ENCODE data around the gene NID1. TPM values are rescaled to one million over a fixed set of nuclear protein-coding genes. Genes with fewer than 3 reads are reported as not detected.
"Not testable (repeated sequence)": the region's sequence is repeated elsewhere in the genome, so short reads cannot be mapped to it uniquely, and the experiment has no call there.

The NID1 gene
- total RNA-seq, 1 donor from 2014 or later, result 51.2 TPM

GRCh38 chr1:236013330-236013729 is 51.6 kb downstream of the NID1 start:
- no peak for ATAC-seq (ENCODE audit: poor library complexity)
- intact Hi-C loops (cut with DNase I), result no loop called here

DNA sequence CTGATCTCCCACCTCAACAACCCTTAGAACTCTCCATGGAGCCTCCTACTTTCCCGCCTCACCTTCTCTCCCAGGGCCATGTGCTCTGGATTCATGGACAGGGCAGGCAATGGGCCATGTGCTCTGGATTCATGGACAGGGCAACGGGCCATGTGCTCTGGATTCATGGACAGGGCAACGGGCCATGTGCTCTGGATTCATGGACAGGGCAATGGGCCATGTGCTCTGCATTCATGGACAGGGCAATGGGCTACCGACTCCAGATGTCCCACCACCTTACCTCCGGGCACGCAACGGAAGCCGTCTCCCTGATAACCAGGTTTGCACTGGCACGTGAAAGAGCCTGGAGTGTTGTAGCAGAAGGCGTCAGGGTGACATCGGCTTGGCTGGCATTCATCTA is 53.2 kb downstream of the NID1 start:
- ATAC-seq (ENCODE audit: poor library complexity), result no peak
- DNase-seq, result no peak
- intact Hi-C loops (cut with DNase I), result no loop called here

More at GRCh38 chr1:236013330-236013729, 51.6 kb downstream of the NID1 start:
- no peak for DNase-seq

GRCh38 chr1:236010443-236010842 is 54.4 kb downstream of the NID1 start:
- intact Hi-C loops (cut with DNase I), result no loop called here
- ATAC-seq (ENCODE audit: poor library complexity), result no peak
- no peak for DNase-seq

DNA sequence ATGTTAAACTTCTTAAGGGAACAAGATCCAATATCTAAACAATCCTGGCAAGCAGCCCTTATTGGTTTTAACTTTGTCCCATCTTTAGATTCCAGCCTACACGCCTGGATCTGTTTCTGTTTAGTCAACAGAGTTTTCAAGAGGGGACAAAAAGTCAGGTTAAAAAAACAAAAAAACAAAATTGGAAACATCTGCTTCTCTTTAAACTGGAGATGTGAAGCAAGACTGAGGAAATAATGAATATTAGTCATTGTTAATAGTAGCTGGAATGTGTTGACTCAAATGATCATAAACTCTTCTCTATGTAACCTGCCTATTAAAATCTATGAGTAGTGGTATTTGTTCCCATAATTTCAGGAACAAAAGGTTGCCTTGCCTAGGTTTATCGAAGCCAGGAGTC is 55.0 kb downstream of the NID1 start:
- intact Hi-C loops (cut with DNase I), result no loop called here
- peak; percentile 24 for ATAC-seq (ENCODE audit: poor library complexity)
- no peak for DNase-seq

DNA sequence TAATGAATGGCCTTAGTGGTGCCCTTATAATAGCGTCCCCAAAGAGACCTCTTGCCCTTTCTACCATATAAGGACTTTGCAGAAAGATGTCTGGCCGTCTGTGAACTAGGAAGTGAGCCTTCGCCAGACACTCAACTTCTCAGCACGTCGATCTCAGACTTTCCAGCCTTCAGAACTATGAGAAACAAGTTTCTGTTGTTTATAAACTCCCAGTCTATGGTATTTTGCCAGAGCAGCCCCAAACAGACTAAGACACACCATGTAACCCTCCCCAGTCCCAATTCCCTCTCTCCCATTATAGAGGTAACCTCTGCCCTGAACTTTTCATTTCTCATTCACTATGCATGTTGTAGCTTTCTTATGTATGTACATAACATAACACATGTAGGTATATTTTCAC is 55.7 kb downstream of the NID1 start:
- intact Hi-C loops (cut with DNase I), result no loop called here
- ATAC-seq (ENCODE audit: poor library complexity) (peak; percentile 15), DNase-seq (no peak)

- no peak for ATAC-seq (ENCODE audit: poor library complexity)
- intact Hi-C loops (cut with DNase I), result no loop called here
- DNase-seq, result no peak
Observed at GRCh38 chr1:236007781-236008180, 57.1 kb downstream of the NID1 start.

DNA sequence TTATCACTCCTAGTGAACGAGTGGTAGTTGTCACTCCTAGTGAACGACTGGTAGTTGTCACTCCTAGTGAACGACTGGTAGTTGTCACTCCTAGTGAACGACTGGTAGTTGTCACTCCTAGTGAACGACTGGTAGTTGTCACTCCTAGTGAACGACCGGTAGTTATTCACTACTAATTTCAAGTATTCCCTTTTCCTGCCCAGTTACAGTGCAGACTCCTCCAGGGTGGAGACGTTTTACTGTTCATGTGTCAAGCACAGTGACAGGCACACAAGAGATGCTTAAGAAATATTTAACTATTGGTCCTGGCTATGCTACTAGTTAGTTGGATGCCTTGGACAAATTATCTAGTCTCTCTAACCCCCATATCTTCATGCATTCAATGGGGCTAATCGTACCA is 61.8 kb downstream of the NID1 start:
- intact Hi-C loops (cut with DNase I); ATAC-seq (ENCODE audit: poor library complexity); DNase-seq: not testable (repeated sequence)

DNA sequence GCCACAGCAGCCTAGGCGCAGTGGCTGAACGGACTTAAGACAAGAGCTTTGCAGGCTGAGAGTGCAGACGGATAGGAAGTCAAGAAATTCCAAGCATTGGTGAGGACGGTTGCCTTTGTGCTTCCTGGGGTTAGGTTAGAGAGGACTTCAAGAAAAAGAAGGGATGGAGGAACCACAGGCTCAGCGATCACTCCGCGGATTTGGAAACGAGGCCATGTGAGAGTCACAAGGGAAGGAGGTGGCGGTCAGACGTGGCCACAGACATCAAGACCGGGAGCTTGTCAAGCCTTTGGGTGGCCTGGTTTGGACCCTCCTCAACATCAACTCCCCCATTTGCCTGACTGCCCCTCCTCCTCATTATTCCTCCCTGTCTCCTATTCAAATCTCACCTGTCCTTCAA is 62.3 kb downstream of the NID1 start:
- DNase-seq (no peak), ATAC-seq (ENCODE audit: poor library complexity) (no peak)
- intact Hi-C loops (cut with DNase I), result no loop called here

- intact Hi-C loops (cut with DNase I), result no loop called here
- peak; percentile 3 for ATAC-seq (ENCODE audit: poor library complexity)
- DNase-seq, result no peak
Observed at GRCh38 chr1:236002025-236002390, 62.9 kb downstream of the NID1 start.

GRCh38 chr1:236000781-236001180 is 64.1 kb downstream of the NID1 start:
- ATAC-seq (ENCODE audit: poor library complexity) (no peak), DNase-seq (no peak)
- intact Hi-C loops (cut with DNase I), result no loop called here

- intact Hi-C loops (cut with DNase I), result no loop called here
- peak; percentile 23 for ATAC-seq (ENCODE audit: poor library complexity)
- DNase-seq, result no peak
Observed at GRCh38 chr1:235999259-235999925, 65.5 kb downstream of the NID1 start.

DNA sequence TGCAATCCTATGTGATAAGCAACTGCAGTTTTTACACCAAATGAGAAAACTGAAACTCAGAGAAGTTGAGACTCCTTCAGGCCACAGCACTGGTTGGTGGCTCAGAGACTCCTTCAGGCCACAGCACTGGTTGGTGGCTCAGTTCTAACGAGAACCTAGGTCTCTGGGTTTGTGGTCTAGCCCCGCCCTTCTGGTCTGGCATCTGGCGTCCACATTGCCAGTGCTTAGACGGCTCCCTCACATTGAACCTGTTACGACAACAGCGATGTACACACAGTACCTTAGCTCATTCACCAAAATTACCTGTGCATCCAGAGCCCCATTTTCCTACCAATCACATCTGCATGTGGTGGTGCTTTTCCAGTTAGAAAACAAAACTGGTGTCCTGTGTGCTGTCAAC is 66.1 kb downstream of the NID1 start:
- ATAC-seq (ENCODE audit: poor library complexity) (no peak), DNase-seq (no peak)
- intact Hi-C loops (cut with DNase I), result no loop called here

DNA sequence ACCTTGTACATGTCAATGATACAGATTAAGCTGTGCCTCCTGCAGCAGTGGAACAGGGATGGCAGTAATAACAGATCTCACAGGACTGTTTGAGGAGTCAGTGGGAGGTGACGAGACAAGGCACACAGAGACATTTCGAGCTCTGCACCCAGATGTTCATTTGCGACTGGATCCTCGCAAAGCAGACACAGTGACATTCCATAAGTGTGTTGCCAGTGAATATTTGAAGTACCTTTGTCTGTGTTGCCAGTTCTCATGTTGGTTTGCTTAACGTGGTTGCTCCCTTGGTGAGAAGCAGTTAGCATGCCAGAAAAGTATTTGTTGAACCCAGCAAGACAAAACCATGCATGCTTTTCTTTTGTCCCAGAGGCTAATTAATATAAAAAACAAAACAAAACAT is 67.0 kb downstream of the NID1 start:
- intact Hi-C loops (cut with DNase I), result no loop called here
- no peak for ATAC-seq (ENCODE audit: poor library complexity)
- no peak for DNase-seq

DNA sequence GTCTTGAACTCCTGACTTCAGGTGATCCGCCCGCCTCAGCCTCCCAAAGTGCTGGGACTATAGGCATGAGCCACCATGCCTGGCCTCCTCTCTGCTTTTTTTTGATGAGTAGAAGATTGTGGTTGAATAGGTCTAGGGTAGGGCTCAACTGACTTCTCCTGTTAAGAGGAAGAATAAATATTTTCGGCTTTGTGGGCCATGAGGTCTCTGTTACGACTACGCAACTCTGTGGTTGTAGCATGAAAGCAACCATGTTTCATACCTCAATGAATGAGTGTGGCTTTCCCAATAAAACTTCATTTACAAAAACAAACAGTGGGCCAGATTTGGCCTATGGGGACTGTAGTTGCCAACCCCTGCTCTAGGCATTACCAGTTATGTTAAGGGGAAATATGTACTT is 67.8 kb downstream of the NID1 start:
- intact Hi-C loops (cut with DNase I), result no loop called here
- no peak for ATAC-seq (ENCODE audit: poor library complexity)
- DNase-seq, result no peak

GRCh38 chr1:235996048-235996785 is 68.7 kb downstream of the NID1 start:
- intact Hi-C loops (cut with DNase I), result no loop called here
- DNase-seq (no peak), ATAC-seq (ENCODE audit: poor library complexity) (no peak)

GRCh38 chr1:235995511-235995910 is 69.4 kb downstream of the NID1 start:
- intact Hi-C loops (cut with DNase I), result no loop called here
- no peak for ATAC-seq (ENCODE audit: poor library complexity)
- DNase-seq, result no peak

DNA sequence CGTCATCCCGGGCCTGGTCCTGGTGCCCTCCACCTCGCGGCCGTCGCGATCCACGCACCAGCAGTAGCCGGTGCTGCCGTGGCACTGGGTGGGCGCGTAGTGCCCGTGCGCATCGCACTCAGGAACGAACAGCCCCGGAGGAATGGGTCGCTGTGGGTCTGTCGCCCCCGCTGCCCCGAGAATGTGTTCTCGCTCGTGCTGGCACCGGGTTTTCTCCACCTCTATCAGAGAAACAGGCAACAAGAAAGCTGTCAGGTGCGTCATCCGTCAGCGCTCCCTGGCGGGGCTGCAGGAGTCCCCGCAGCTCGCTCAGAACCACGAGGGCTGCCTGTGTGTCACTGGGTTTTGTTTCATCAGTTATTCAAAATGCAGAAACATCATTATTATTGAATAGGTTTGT is 71.2 kb downstream of the NID1 start:
- intact Hi-C loops (cut with DNase I), result no loop called here
- DNase-seq (no peak), ATAC-seq (ENCODE audit: poor library complexity) (no peak)

- no peak for DNase-seq
- intact Hi-C loops (cut with DNase I), result no loop called here
- ATAC-seq (ENCODE audit: poor library complexity), result no peak
Observed at GRCh38 chr1:235992868-235993267, 72.0 kb downstream of the NID1 start.

GRCh38 chr1:235992346-235992745 is 72.5 kb downstream of the NID1 start:
- ATAC-seq (ENCODE audit: poor library complexity) (no peak), DNase-seq (no peak)
- intact Hi-C loops (cut with DNase I), result no loop called here

- ATAC-seq (ENCODE audit: poor library complexity), result peak; percentile 28
- no peak for DNase-seq
Observed at GRCh38 chr1:235990330-235990795, 74.5 kb downstream of the NID1 start.

More at GRCh38 chr1:235990330-235990795, 74.5 kb downstream of the NID1 start:
- intact Hi-C loops (cut with DNase I), result no loop called here
